ENCODE measurements around the gene ENTHD1.

ENTHD1 gene

DNA sequence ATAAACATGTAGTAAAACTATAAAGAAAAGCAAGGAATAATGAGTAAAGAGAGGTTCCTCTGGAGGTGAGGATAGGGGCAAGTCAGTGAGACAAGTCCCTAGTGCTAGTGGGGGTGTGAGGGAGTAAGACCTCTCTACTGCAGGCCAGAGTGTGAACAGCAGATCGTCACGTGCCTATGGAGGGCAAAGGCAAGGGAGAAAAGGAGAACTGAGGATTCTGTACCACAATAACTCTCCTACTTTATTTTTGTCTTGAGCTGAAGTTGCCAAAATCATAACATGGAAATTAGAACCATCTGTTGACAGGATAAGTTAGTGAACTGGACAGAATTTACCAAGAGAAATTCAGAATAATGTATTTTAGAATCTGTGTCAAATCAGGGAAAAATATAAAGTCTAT, 77.6 kb downstream of the ENTHD1 start:
- Histone ChIP-seq H2AFZ (ENCODE audit: low read length) (no peak overlapping the region), H3K9me2 (replicated peaks; ENCODE audit: insufficient read depth, low read length) (no peaks in the 10 kb centered on the region), H3K4me2 (ENCODE audit: low read depth, low read length) (no peak overlapping the region), H3K9me3 (replicated peaks; ENCODE audit: insufficient read depth, low read length) (no peaks in the 10 kb centered on the region), H3K4me1 (ENCODE audit: low read length) (no peaks in the 10 kb centered on the region), H4K20me1 (ENCODE audit: insufficient read depth, low read length) (no peaks in the 10 kb centered on the region), H3K9ac (ENCODE audit: low read length) (no peak overlapping the region), H3F3A (ENCODE audit: insufficient read depth, low read length) (no peaks in the 10 kb centered on the region), H3K27ac (ENCODE audit: low read length) (no peak overlapping the region), H3K27me3 (replicated peaks; ENCODE audit: insufficient read depth, low read length) (no peaks in the 10 kb centered on the region), H3K36me3 (replicated peaks; ENCODE audit: insufficient read depth, low read length) (no peaks in the 10 kb centered on the region), H3K4me3 (ENCODE audit: low read length) (no peak overlapping the region), H3K79me2 (ENCODE audit: low read length) (no peaks in the 10 kb centered on the region)
- TF ChIP-seq EZH2 (optimal IDR thresholded peaks at IDR 0.05; ENCODE audit: low read depth, low read length), result no peak
- TF ChIP-seq, protein P1, sequence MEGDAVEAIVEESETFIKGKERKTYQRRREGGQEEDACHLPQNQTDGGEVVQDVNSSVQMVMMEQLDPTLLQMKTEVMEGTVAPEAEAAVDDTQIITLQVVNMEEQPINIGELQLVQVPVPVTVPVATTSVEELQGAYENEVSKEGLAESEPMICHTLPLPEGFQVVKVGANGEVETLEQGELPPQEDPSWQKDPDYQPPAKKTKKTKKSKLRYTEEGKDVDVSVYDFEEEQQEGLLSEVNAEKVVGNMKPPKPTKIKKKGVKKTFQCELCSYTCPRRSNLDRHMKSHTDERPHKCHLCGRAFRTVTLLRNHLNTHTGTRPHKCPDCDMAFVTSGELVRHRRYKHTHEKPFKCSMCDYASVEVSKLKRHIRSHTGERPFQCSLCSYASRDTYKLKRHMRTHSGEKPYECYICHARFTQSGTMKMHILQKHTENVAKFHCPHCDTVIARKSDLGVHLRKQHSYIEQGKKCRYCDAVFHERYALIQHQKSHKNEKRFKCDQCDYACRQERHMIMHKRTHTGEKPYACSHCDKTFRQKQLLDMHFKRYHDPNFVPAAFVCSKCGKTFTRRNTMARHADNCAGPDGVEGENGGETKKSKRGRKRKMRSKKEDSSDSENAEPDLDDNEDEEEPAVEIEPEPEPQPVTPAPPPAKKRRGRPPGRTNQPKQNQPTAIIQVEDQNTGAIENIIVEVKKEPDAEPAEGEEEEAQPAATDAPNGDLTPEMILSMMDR (IDR thresholded peaks at IDR 0.05; ENCODE audit: low read length), result no peak
- no peak for TF ChIP-seq EZH2phosphoT487 (IDR thresholded peaks at IDR 0.05; ENCODE audit: low read length)
- DNase-seq, result no peak

GRCh38 chr22:39814899-39815298, 78.7 kb downstream of the ENTHD1 start:
- no peak for DNase-seq
- Histone ChIP-seq H4K20me1 (ENCODE audit: insufficient read depth, low read length) (no peaks in the 10 kb centered on the region), H3F3A (ENCODE audit: insufficient read depth, low read length) (no peaks in the 10 kb centered on the region), H3K4me1 (ENCODE audit: low read length) (no peaks in the 10 kb centered on the region), H3K9me2 (replicated peaks; ENCODE audit: insufficient read depth, low read length) (no peaks in the 10 kb centered on the region), H3K4me3 (ENCODE audit: low read length) (no peak overlapping the region), H3K9ac (ENCODE audit: low read length) (no peak overlapping the region), H3K79me2 (ENCODE audit: low read length) (no peaks in the 10 kb centered on the region), H3K27ac (ENCODE audit: low read length) (no peak overlapping the region), H2AFZ (ENCODE audit: low read length) (no peak overlapping the region), H3K4me2 (ENCODE audit: low read depth, low read length) (no peak overlapping the region), H3K27me3 (replicated peaks; ENCODE audit: insufficient read depth, low read length) (no peaks in the 10 kb centered on the region), H3K9me3 (replicated peaks; ENCODE audit: insufficient read depth, low read length) (no peaks in the 10 kb centered on the region), H3K36me3 (replicated peaks; ENCODE audit: insufficient read depth, low read length) (no peaks in the 10 kb centered on the region)
- TF ChIP-seq EZH2 (optimal IDR thresholded peaks at IDR 0.05; ENCODE audit: low read depth, low read length), result no peak
- TF ChIP-seq, protein P1 (IDR thresholded peaks at IDR 0.05; ENCODE audit: low read length), result no peak
- no peak for TF ChIP-seq EZH2phosphoT487 (IDR thresholded peaks at IDR 0.05; ENCODE audit: low read length)

- Histone ChIP-seq H3K27ac (ENCODE audit: low read length) (no peak overlapping the region), H3K4me1 (ENCODE audit: low read length) (no peaks in the 10 kb centered on the region), H3K4me3 (ENCODE audit: low read length) (no peak overlapping the region), H4K20me1 (ENCODE audit: insufficient read depth, low read length) (no peaks in the 10 kb centered on the region), H2AFZ (ENCODE audit: low read length) (no peak overlapping the region), H3K27me3 (replicated peaks; ENCODE audit: insufficient read depth, low read length) (no peaks in the 10 kb centered on the region), H3K9me2 (replicated peaks; ENCODE audit: insufficient read depth, low read length) (no peaks in the 10 kb centered on the region), H3K9ac (ENCODE audit: low read length) (no peak overlapping the region), H3K4me2 (ENCODE audit: low read depth, low read length) (no peak overlapping the region), H3K79me2 (ENCODE audit: low read length) (no peaks in the 10 kb centered on the region), H3K36me3 (replicated peaks; ENCODE audit: insufficient read depth, low read length) (no peaks in the 10 kb centered on the region), H3K9me3 (replicated peaks; ENCODE audit: insufficient read depth, low read length) (no peaks in the 10 kb centered on the region), H3F3A (ENCODE audit: insufficient read depth, low read length) (no peaks in the 10 kb centered on the region)
- no peak for DNase-seq
- TF ChIP-seq EZH2phosphoT487 (IDR thresholded peaks at IDR 0.05; ENCODE audit: low read length) (no peak), EZH2 (optimal IDR thresholded peaks at IDR 0.05; ENCODE audit: low read depth, low read length) (no peak)
- TF ChIP-seq, protein P1 (IDR thresholded peaks at IDR 0.05; ENCODE audit: low read length), result no peak
Measured at GRCh38 chr22:39809772-39810557, 83.6 kb downstream of the ENTHD1 start.
